SW480 (cell line): ENCODE results near the gene SGO1.

Experiments
- DNase-seq: peaks from one replicate; pipeline ENCODE4 v3.0.0-alpha.2; 2016; ENCODE audit warnings: low spot score

The SGO1 gene

GRCh38 chr3:20154928-20155327 is 31.1 kb downstream of the SGO1 start:
- DNase-seq: no peak

- no peak for DNase-seq
Measured at GRCh38 chr3:20154078-20154477, 31.9 kb downstream of the SGO1 start.

GRCh38 chr3:20148466-20148865 is 37.5 kb downstream of the SGO1 start:
- DNase-seq: no peak

GRCh38 chr3:20147361-20147760 is 38.6 kb downstream of the SGO1 start:
- DNase-seq: no peak

GRCh38 chr3:20146301-20146700 is 39.7 kb downstream of the SGO1 start:
- no peak for DNase-seq

GRCh38 chr3:20145874-20146273 is 40.1 kb downstream of the SGO1 start:
- no peak for DNase-seq

- no peak for DNase-seq
Measured at GRCh38 chr3:20143519-20143918, 42.5 kb downstream of the SGO1 start.

GRCh38 chr3:20142517-20142916 is 43.5 kb downstream of the SGO1 start:
- DNase-seq: no peak

- no peak for DNase-seq
Measured at GRCh38 chr3:20141851-20142250, 44.2 kb downstream of the SGO1 start.

GRCh38 chr3:20141316-20141715 is 44.7 kb downstream of the SGO1 start:
- DNase-seq: no peak

GRCh38 chr3:20140881-20141280 is 45.1 kb downstream of the SGO1 start:
- no peak for DNase-seq

- DNase-seq: no peak
Measured at GRCh38 chr3:20137647-20138046, 48.4 kb downstream of the SGO1 start.

- DNase-seq: no peak
Measured at GRCh38 chr3:20136231-20136630, 49.8 kb downstream of the SGO1 start.

- DNase-seq: no peak
Measured at GRCh38 chr3:20130106-20130505, 55.9 kb downstream of the SGO1 start.

- DNase-seq: no peak
Measured at GRCh38 chr3:20128358-20128757, 57.6 kb downstream of the SGO1 start.

GRCh38 chr3:20125897-20126296 is 60.1 kb downstream of the SGO1 start:
- DNase-seq: no peak

GRCh38 chr3:20125289-20125688 is 60.7 kb downstream of the SGO1 start:
- DNase-seq: no peak

GRCh38 chr3:20123131-20123652 is 62.8 kb downstream of the SGO1 start:
- no peak for DNase-seq

GRCh38 chr3:20121088-20121487 is 64.9 kb downstream of the SGO1 start:
- DNase-seq: no peak
